G401.6 (cell line): ENCODE results near the gene CLDN6.

ENCODE experiments used
- FAIRE-seq: peaks from 2 replicates; lab custom pipeline; 2012; peaks lifted over from hg19 to GRCh38; lab: Jason Lieb, UNC

CLDN6 gene

DNA sequence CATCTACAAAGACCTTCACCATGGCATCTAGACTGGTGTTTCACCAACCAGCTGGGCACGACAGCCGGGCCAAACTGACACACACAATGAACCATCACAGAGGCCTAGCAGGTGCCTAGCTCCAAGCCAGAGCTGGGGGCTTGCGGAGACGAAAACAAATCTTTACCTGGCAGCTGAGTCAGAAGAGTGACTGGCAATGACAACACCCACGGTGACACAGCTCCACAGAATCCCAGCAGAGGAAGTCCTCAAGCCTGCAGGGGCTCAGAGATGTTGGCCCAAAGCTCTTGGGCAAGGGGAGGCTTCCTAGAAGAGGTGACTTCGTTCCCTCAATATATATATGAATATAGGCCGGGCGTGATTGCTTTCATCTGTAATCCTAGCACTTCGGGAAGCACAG is 33.5 kb upstream of the CLDN6 start:
- no peak for FAIRE-seq

DNA sequence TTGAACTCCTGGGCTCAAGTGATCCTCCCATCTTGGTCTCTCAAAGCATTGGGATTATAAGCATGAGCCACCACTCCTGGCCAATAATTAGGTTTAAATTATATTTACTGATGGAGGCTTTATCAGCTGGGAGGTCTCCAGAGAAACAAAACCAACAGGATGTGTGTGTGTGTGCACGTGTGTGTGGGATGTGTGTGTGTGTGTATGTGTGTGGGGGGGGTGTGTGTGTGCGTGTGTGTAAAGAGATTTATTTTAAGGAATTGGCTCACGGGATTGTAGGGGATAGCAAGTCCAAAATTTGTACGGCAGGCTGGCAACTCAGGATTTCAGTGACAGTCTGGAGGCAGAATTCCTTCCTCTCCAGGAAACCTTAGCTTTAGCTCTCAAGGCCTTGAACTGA is 33.0 kb upstream of the CLDN6 start:
- no peak for FAIRE-seq

DNA sequence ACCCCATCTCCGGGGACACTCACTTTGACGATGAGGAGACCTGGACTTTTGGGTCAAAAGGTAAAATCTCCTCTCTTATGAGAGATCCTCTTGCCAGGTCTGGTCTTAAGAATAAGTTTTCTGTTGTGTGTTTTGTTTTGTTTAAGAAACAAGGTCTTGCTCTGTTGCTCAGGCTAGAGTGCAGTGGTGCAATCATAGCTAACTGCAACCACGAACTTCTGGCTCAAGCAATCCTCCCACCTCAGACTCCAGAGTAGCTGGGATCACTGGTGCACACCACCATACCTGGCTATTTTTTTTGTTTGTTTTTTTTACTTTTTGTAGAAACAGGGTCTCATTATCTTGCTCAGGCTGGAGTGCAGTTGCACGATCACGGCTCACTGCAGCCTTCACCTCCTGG is 32.5 kb upstream of the CLDN6 start:
- no peak for FAIRE-seq

DNA sequence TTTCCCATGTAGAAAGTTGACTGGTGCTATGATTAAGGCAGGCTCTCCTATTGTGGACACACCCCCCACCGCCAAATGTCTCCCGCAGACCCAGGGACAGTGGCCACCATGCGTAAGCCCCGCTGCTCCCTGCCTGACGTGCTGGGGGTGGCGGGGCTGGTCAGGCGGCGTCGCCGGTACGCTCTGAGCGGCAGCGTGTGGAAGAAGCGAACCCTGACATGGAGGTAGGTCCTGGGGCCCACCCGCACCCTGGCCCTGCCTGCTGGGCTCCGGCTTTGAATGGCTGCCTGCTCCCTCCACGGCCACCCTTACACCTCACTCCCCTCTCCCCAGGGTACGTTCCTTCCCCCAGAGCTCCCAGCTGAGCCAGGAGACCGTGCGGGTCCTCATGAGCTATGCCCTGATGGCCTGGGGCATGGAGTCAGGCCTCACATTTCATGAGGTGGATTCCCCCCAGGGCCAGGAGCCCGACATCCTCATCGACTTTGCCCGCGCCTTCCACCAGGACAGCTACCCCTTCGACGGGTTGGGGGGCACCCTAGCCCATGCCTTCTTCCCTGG is 32.0 kb upstream of the CLDN6 start:
- FAIRE-seq: no peak

DNA sequence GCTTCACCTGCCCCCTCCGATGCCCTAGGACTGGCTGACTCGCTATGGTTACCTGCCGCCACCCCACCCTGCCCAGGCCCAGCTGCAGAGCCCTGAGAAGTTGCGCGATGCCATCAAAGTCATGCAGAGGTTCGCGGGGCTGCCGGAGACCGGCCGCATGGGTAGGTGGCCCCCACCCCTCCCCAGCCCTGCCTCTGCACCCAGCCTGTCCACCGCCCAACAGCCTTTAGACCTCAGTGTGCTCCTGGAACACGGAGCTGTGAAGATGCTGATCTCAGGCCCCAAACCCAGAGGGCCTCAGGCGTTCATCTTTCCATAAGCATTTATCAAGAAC is 29.4 kb upstream of the CLDN6 start:
- FAIRE-seq: no peak

DNA sequence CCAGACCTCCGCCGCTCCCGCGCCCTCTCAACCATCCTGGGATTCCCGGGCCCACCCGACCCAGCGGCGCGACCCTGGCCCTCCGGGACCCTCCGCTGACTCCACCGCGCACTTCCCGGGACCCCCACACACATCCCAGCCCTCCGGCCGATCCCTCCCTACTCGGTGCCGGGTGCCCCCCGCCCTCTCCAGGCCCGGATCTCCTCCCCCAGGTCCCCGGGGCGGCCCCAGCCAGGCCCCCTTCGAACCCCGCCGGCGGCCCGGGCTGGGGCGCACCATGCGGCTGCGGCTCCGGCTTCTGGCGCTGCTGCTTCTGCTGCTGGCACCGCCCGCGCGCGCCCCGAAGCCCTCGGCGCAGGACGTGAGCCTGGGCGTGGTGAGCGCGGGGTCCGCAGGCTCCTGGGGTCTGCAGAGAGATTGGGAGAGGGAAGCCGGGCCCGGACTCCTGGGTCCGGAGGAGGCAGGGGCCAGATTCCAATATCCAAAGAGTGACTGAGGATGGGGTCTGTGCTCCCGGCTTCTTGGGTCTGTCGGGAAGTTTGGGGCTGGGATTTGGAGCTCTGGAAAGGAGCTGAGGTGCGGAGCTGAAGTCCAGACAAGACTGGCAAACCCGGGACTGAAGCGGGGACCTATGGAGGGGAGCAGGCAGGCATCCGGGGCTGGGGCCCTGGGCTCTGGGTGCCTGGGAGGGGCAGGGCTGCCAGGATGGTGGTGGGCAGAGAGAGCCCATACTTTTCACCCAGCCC is 28.8 kb upstream of the CLDN6 start:
- FAIRE-seq: no peak

DNA sequence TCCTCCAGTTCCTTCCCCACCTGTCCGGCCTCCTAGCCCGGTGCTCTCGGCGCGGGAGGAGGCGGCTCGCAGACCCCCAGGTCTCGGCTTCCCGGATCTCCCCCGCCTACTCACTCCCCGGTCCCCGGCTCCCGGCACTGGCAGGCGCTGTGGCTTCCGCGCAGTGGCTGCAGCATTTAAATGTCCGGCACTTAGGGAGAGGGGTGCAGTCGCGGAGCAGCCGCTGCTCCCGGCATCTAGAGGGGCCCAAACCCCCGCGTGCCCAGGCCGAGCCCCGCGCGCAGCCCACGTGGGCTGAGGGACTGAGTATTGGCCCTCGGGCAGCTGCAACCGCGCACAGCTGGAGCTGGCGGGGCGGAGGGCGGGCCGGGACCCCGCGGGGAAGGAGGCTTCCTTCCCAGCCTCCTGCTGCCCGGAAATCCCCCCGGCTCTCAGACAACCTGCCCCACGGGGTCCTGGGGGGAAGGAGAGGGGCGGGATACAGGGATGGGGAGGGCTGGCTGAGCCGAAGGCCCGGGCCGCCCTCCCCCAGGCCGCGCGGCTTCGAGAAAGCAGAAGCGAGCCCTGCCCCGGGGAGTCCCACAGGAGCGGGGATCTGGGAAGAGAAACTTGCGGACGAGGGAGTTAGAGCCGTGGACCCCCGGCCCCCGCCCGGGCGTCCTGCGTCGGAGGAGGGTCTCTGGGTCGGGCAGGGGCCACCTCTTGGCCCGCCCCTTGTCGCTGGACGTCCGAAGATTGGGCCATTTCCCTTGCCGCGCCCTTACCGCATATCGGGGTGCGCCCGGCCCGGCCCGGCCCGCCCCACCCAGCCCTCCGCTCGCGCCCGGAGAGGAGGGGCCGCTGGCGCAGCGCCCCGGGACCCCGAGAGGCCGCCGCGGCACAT is 28.0 kb upstream of the CLDN6 start, which contains the start of gene MMP25:
Gene MMP25, plus strand, starts transcription at position 804 of the 883 bp plus-strand sequence. CDS start 357 bp downstream, outside the sequence.
- no peak for FAIRE-seq

DNA sequence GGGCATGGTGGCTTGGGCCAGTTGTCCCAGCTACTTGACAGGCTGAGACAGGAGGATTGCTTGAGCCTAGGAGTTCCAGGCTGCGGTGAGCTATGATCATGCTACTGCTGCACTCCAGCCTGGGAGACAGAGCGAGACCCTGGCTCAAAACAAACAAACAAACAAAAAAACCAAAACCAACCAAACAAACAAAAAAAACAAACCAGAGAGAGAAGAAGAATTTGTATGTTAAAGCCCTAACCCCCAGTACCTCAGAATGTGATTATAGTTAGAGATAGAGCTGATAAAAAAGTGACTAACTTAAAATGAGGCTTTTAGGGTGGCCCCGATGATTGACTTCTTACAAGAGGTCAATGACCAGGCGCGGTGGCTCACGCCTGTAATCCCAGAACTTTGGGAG is 26.7 kb upstream of the CLDN6 start:
- no peak for FAIRE-seq

DNA sequence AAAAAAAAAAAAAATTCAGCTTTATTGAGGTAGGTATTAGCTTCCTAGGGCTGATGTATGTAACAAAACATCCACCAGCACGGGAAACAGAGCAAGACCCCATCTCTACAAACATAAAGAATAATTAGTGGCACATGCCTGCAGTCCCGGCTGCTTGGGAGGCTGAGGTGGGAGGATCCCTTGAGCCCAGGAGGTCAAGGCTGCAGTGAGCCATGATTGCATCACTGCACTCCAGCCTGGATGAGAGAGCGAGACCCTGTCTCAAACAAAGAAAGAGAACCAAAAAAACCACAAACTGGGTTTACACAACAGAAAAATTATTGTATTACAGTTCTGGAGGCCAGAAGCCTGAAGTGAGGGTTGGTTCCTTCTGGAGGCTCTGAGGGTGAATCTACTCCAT is 24.4 kb upstream of the CLDN6 start:
- no peak for FAIRE-seq

DNA sequence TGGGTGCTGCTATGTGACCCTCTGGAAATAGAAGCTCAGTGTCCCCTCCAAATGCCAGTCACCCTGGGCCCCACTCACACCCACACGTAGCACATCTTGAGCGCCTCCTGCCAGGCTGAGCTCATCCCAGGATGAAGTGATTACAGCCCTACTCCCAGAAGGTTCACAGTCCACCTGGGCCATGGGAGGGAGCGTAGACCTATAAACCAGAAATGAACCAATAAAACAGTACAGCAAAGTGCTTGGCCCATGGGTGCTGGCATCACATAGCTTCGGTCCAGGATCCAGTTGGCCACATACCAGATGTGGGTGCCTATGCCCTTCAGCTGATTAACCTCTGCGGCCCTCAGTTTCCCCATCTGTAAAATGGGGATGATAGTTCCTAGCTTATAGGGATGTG is 20.9 kb upstream of the CLDN6 start:
- FAIRE-seq: no peak

DNA sequence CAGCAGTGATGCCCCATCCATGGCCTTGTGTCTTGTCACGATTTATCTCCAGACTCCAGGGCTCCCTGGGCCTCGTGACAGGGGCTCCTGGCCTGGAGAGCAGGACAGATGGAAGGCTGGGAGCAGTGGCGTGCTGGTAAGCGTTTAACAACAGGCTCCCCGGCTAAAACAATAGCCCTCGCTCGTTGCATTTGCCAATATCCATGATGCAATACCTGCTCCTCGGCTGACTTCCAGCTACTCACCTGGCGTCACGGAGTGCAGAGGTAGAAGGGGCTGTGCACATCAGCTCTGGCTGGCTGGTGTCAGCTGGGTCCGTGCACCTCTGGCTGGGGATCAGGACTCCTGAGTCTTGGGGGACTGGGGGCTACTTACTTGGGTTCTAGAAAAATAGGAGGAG is 20.3 kb upstream of the CLDN6 start:
- FAIRE-seq: no peak

DNA sequence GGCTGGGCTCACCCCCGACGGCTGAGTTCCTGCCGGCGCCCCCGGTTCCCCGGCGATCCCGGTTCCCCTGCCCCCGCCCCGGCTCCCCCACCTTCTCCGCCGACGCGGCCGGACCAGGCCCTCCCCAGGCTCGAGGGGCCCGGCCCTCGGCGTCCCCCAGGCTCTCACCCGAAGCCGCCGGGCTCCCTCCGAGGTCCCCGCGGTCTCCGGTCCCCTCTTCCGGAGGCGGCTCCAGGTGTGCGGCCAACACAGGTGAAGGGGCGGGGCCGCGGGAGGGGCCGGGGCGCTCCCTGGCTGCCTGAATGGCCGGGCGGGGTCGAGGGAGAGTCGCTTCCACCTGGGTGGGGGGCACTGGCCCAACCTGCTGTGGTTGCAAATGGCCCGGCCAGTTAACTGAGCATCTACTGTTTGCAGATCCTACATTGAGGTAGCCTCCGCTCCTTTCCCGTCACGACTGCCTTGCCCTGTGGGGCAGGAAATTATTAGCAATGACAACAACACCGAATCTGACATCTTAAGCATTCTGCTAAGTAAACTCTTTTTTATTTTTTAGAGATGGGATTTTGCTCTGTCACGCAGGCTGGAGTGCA is 18.8 kb upstream of the CLDN6 start, which contains the start of gene BICDL2:
Gene BICDL2, minus strand, starts transcription at position 219 of the 590 bp plus-strand sequence. CDS start 1,448 bp downstream, outside the sequence.
- FAIRE-seq: no peak

DNA sequence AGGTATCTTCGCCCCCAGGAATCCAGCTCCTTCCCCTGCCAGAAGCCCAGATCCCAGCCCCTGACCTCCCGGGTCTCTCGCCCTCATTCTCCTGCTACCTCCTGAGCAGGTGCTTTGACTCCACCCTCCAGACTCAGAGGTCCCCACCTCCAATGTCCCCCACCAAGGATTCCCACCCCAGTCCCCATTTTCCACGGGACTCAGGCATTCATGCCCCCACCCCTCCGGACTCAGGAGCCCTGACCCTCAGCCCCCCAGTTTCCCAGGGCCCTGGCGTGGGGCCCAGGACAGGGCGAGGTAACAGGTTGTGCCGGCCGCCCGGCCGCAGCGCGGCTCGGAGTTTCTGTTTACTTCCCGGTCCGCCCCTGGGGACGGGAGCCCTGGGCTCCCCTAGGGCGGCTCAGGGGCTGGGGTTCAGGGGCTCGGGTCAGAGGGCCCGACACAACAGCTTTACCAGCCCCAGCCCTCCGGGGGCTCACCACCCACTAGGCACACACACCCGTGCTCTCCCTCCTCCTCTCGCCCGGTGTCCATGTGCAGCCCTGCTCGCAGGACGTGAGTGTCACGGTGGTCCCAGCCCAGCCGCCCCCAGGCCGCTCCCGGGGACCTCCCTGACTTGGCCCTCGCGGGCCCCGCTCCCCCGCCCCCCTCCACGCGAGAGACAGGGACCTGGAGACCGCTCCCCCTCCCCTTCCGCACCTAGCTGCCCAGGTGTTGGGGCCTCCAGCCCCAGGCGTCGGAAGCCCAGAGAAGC is 18.2 kb upstream of the CLDN6 start:
- no peak for FAIRE-seq

DNA sequence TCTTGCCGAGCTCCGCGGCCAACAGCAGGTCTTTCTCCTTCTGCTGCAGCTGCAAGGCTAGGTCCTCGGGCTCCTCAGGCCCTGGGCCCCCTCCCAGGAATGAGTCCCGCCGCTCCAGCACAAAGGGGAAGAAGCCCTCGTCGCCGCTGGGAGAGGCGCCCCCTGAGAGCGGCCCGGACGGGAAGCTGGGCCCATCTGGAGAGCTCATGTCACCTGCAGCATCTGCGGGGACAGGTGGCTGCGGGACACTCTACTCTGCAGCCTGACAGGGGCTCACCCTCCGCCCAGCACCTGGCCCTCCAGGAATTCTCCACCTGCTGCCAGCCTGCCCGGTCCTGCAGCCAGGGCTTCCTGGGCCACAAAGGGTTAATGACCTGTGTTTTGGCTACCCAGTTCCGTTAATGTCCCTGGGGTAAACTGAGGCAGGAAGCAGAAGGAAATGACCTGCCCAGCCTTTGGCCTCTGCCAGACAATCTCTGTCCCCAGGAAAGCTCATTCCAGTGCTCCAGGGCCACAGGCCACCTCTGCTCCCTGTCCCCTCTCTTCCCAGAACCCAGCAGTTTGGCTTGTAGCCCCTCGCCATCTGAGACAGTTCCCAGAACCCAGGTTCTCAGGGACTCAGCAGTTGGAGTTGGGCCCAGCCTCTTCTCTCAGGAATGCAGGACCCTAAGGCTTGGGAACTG is 17.4 kb upstream of the CLDN6 start:
- FAIRE-seq: no peak

DNA sequence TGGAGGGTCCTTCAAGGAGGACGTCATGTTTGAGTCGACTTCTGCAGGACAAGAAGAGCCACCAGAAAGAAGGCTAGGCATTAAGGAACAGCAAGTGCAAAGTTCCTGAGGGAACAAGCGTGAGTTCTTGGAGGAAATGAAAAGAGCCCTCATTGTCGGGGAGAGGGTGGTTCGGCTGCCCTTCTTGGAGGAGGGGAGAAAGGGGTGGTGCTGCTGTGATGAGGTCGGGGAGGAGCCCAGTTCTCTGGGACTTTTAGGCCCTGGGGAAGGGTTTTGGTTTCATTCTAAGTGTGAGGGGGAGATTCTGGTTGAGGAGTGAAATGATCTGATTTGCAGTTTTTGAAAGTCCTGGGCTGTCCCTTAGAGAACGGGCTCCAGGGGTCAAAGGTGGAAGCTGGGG is 14.6 kb upstream of the CLDN6 start:
- FAIRE-seq: no peak

DNA sequence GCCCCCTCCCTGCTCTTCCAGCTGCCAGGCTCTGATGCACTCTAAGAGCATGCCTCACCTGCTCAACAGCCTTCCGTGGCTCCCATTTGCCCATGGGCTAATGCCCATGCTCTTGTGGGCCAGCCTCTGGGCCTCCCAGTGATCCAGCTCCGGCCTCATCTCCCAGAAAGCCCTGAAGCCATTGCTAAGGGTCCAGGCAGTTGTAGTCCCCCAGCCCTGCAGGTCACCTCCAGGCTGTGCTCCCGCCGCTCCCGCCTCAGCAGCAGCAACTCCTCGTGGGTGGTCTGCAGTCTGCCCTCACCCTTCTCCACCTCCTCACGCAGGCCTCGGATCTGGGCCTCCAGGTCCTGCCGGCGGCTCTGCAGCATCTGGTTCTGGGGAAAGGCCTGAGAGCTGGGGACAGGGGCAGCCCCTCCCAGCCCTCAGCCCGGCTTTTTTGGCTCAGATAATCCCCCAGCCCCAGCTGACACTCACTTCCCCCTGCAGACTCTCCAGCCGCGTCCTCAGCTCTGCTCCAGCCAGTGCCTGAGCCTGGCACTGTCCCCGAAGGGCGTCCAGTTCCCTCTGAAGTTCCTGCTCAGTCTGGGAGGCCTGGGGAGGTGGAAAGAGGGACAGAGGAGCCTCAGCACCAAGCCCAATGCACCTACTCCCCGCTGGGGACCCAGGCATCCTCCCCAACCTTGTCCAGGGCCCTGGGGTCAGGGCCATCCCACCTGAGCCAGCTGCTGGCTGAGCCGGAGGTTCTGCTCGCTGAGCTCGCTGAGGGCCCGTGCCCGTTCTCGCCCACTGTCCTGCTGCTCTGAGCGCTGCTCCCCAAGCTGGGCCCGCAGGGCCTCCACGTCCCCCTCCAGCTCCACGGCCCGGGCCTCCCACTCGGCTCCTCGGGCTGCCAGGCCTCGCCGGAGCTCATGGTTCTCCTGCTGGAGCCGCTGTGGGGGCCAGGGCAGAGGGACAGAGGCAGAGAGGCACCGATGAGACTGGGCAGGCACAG is 12.5 kb upstream of the CLDN6 start:
- FAIRE-seq: no peak

DNA sequence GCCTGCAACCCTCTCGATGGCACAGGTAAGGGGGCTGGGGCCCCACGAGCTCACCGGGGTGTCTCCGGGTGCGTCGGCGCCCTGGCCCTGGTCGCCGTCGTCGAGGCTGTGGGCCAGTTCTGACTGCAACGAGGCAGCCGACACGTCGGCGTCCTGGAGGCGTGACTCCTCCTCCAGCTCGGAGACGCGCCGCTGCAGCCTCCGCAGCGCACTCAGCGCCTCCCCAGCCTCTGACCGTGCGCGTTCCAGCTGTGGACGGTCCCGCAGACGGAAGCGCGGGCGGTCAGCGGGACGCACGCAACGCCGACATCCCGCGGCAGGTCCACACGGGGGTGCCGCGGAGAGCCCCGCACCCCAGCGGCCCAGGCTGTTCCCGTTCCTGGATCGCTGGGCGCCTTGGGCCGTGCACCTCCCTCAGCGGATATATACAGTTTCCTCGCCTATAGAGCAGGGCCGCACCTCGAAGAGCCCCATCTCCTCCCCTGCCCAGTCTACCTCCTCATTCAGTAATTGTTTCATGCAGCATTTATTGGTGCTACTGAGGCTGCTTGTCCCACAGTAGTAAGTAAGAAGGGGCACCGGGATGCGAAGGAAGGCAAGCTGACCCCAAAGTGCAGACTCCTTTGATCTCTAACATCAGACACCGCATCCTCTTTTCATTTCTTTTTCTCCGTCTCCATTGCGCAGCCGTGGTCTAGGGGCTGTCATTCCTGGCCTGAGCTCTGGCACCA is 11.7 kb upstream of the CLDN6 start:
- no peak for FAIRE-seq

DNA sequence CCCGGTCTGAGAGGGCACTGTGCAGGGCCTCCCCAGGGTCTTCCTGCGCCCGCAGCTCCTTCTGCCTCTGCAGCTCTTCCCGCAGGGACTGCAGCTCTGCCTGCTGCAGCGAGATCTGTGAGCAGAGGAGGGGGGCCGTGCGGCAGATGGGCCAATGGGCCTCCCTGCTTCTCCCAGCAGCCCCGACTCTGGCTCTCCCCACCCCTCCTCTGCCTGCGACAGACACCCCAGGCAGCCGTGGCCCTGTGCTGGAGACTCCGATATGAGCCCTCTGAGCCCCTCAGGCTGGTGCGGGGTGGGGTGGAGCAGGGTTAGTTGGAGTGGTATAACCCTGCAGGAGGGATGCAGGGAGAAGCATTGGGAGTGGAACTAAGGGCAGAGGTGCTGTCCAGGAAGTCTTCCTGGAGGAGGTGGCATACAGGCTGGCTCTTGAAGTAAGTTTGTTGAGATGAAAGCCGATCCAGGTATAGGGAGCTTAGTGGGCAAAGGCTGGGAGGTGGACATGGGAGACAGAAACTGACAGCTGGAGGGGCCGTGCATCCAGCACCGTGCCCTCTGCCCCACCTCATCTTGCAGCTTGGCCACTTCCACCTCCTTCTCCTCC is 10.8 kb upstream of the CLDN6 start:
- no peak for FAIRE-seq
